PC-3 (cell line): ENCODE results near the gene CR1. TPM values are rescaled to one million over a fixed set of nuclear protein-coding genes. Genes with fewer than 3 reads are reported as not detected.
"Not testable (repeated sequence)": the region's sequence is repeated elsewhere in the genome, so short reads cannot be mapped to it uniquely, and the experiment has no call there.

Source experiments
- ATAC-seq: fragments of 200-7000 bp; cut with Tn5 transposase; 2 replicates; pipeline ENCODE4 v1.9.1; 2020; ENCODE audit warnings: mild to moderate bottlenecking, moderate library complexity
- BruUV-seq: library from RNA; stranded (reverse); fragments of 400-500 nt; replicated peaks from 2 replicates; lab custom pipeline; 2021; lab: Mats Ljungman, UMichigan
- CTCF ChIA-PET: fragments of 300-600 bp; sonication (Branson Sonifier 250); formaldehyde crosslinking; loops from one replicate; lab custom pipeline; 2022; ENCODE audit warnings: antibody characterized with exemption; lab: Charles Lee
- POLR2A ChIA-PET: fragments of 300-600 bp; sonication (Branson Sonifier 250); formaldehyde crosslinking; loops from one replicate; lab custom pipeline; 2022; ENCODE audit warnings: antibody characterized with exemption; ENCODE audit not compliant: unreplicated experiment; lab: Charles Lee
- DNase-seq: peaks from one replicate; pipeline ENCODE4 v3.0.0-alpha.2; 2015
- H2AFZ ChIP-seq: fragments of 300-600 bp; sonication (generic); 2 replicates; pipeline ENCODE4 v1.6.0; 2016; ENCODE audit warnings: antibody characterized with exemption, low read length
- H3F3A ChIP-seq: fragments of 300-600 bp; sonication (generic); one replicate; pipeline ENCODE4 v1.6.0; 2017; ENCODE audit warnings: antibody characterized with exemption, low read length, control low read depth, mild to moderate bottlenecking; ENCODE audit not compliant: unreplicated experiment
- H3K27ac ChIP-seq: fragments of 300-600 bp; sonication (generic); 2 replicates; pipeline ENCODE4 v1.5.1; 2016; ENCODE audit warnings: mild to moderate bottlenecking, low read length
- H3K27me3 ChIP-seq: fragments of 300-600 bp; sonication (generic); 2 replicates; pipeline ENCODE4 v1.6.1; 2016; ENCODE audit warnings: low read length, mixed read lengths
- H3K36me3 ChIP-seq: fragments of 300-600 bp; sonication (generic); 2 replicates; pipeline ENCODE4 v1.6.1; 2016; ENCODE audit warnings: low read depth, mixed run types, low read length, mixed read lengths
- H3K4me1 ChIP-seq: fragments of 300-600 bp; sonication (generic); 2 replicates; pipeline ENCODE4 v1.5.1; 2016; ENCODE audit warnings: low read length; ENCODE audit not compliant: insufficient read depth
- H3K4me2 ChIP-seq: fragments of 300-600 bp; sonication (generic); 2 replicates; pipeline ENCODE4 v1.6.0; 2016; ENCODE audit warnings: low read length
- H3K4me3 ChIP-seq: fragments of 300-600 bp; sonication (generic); 2 replicates; pipeline ENCODE4 v1.5.1; 2016; ENCODE audit warnings: mild to moderate bottlenecking, low read length, mixed read lengths
- H3K79me2 ChIP-seq: fragments of 300-600 bp; sonication (generic); 2 replicates; pipeline ENCODE4 v1.6.1; 2017; ENCODE audit warnings: low read length, mixed read lengths
- H3K9ac ChIP-seq: fragments of 300-600 bp; sonication (generic); 2 replicates; pipeline ENCODE4 v1.6.0; 2016; ENCODE audit warnings: mild to moderate bottlenecking, low read length
- H3K9me2 ChIP-seq: fragments of 300-600 bp; sonication (generic); replicated peaks from 2 replicates; pipeline ENCODE4 v1.6.1; 2016; ENCODE audit warnings: mixed run types, low read length, mixed read lengths
- H3K9me3 ChIP-seq: fragments of 300-600 bp; sonication (generic); 2 replicates; pipeline ENCODE4 v1.6.1; 2016; ENCODE audit warnings: low read length, mixed read lengths
- H4K20me1 ChIP-seq: fragments of 300-600 bp; sonication (generic); 2 replicates; pipeline ENCODE4 v1.6.1; 2016; ENCODE audit warnings: low read length, mixed read lengths
- CTCF ChIP-seq: fragments of 300-600 bp; sonication (generic); conservative IDR thresholded peaks from 2 replicates; pipeline ENCODE4 v1.5.1; 2017; ENCODE audit warnings: antibody characterized with exemption, low read depth, mild to moderate bottlenecking, low read length
- EZH2 ChIP-seq: fragments of 300-600 bp; sonication (generic); IDR thresholded peaks from one replicate; pipeline ENCODE4 v1.6.1; 2017; ENCODE audit warnings: antibody characterized with exemption, mild to moderate bottlenecking, low read length; ENCODE audit not compliant: unreplicated experiment
- EZH2phosphoT487 ChIP-seq: fragments of 300-600 bp; sonication (generic); IDR thresholded peaks from 2 replicates; pipeline ENCODE4 v1.6.1; 2018; ENCODE audit warnings: mild to moderate bottlenecking, antibody characterized with exemption, low read length, borderline replicate concordance
- intact Hi-C: fragments of 100-400 bp; cut with micrococcal nuclease; formaldehyde crosslinking; loops from 2 replicates; pipeline ENCODE4 v1.9.0; 2023
- total RNA-seq: library from RNA; depleted of rRNA; stranded (reverse); fragments of >200 nt; gene quantifications from 2 replicates; pipeline ENCODE4 v1.2.3, GENCODE V29; 2014

Gene CR1
- total RNA-seq, 1 experiment from 2014 or later, result not detected

- Histone ChIP-seq H3K27me3 (peaks cover 36% of the 10 kb centered on the region), H2AFZ (no peak overlapping the region), H3K4me1 (no peaks in the 10 kb centered on the region), H3K9me3 (no peaks in the 10 kb centered on the region), H3F3A (no peaks in the 10 kb centered on the region), H3K79me2 (no peaks in the 10 kb centered on the region), H4K20me1 (no peaks in the 10 kb centered on the region), H3K27ac (no peak overlapping the region), H3K4me2 (no peak overlapping the region), H3K36me3 (no peaks in the 10 kb centered on the region), H3K4me3 (no peak overlapping the region), H3K9me2 (no peaks in the 10 kb centered on the region), H3K9ac (no peak overlapping the region)
- no peak for DNase-seq
- ChIA-PET CTCF (no interaction called here), POLR2A (interaction anchor here (0.6 kb wide), 1 partner anchor 134 kb away, joined by 4 read pairs; no protein-coding TSS in a partner anchor)
- no peak for ATAC-seq
- TF ChIP-seq CTCF (no peak), EZH2phosphoT487 (no peak), EZH2 (no peak)
- BruUV-seq, result no TSS peak
- intact Hi-C loops, result no loop called here
Observed at GRCh38 chr1:207519505-207520399, 23.8 kb downstream of the CR1 start.

GRCh38 chr1:207520400-207521345, 24.7 kb downstream of the CR1 start:
- intact Hi-C loops, H3K4me1 ChIP-seq, H3K4me2 ChIP-seq, CTCF ChIA-PET, POLR2A ChIA-PET, H4K20me1 ChIP-seq, H3K79me2 ChIP-seq, H3K9me2 ChIP-seq, BruUV-seq, H3K36me3 ChIP-seq, H3K4me3 ChIP-seq, H3K9ac ChIP-seq, H2AFZ ChIP-seq, H3K9me3 ChIP-seq, ATAC-seq, H3F3A ChIP-seq, H3K27ac ChIP-seq, DNase-seq: not testable (repeated sequence)
- H3K27me3 ChIP-seq, result peaks cover 33% of the 10 kb centered on the region

- ATAC-seq, DNase-seq, H3K9me3 ChIP-seq, H3K4me1 ChIP-seq, H3K36me3 ChIP-seq, H3K4me2 ChIP-seq, H3F3A ChIP-seq, H3K9me2 ChIP-seq, H4K20me1 ChIP-seq, H3K27ac ChIP-seq, H3K9ac ChIP-seq, CTCF ChIA-PET, POLR2A ChIA-PET, intact Hi-C loops, H2AFZ ChIP-seq, H3K4me3 ChIP-seq, H3K27me3 ChIP-seq, H3K79me2 ChIP-seq, BruUV-seq: not testable (repeated sequence)
Observed at GRCh38 chr1:207525239-207525638, 29.3 kb downstream of the CR1 start.

GRCh38 chr1:207528401-207528800, 32.4 kb downstream of the CR1 start:
- H3K27ac ChIP-seq, H3F3A ChIP-seq, H3K36me3 ChIP-seq, H3K9me2 ChIP-seq, intact Hi-C loops, POLR2A ChIA-PET, H4K20me1 ChIP-seq, H3K9me3 ChIP-seq, H2AFZ ChIP-seq, DNase-seq, H3K4me1 ChIP-seq, BruUV-seq, H3K4me2 ChIP-seq, H3K79me2 ChIP-seq, CTCF ChIA-PET, H3K4me3 ChIP-seq, H3K27me3 ChIP-seq, H3K9ac ChIP-seq: not testable (repeated sequence)
- peak; percentile 97 for ATAC-seq

GRCh38 chr1:207536263-207536662, 40.3 kb downstream of the CR1 start:
- H3K9me2 ChIP-seq, POLR2A ChIA-PET, H3F3A ChIP-seq, H3K27me3 ChIP-seq, H3K4me1 ChIP-seq, intact Hi-C loops, H3K4me3 ChIP-seq, DNase-seq, H3K9me3 ChIP-seq, H3K36me3 ChIP-seq, H2AFZ ChIP-seq, H4K20me1 ChIP-seq, CTCF ChIA-PET, H3K4me2 ChIP-seq, BruUV-seq, ATAC-seq, H3K27ac ChIP-seq, H3K79me2 ChIP-seq, H3K9ac ChIP-seq: not testable (repeated sequence)
